ENCODE results near the gene DNAJC25. TPM values are rescaled to one million over a fixed set of nuclear protein-coding genes. Genes with fewer than 3 reads are reported as not detected.

The DNAJC25 gene
- total and polyA plus RNA-seq, 2 experiments from 2014 or later = 8.4 to 8.9 TPM

- DNase-seq (ENCODE audit: low spot score) (no peak), ATAC-seq (peak; percentile 4; the same call in 2 of the 3 replicates)
- Histone ChIP-seq H3K4me3 (peak overlapping the region; percentile 78), H2AFZ (peak overlapping the region; percentile 75; the same call in 1 of the 2 replicates), H3K79me2 (replicated peaks; ENCODE audit: insufficient read depth) (peaks cover 33% of the 10 kb centered on the region), H3K27ac (ENCODE audit: low read depth) (0 out of 2 replicates have a peak overlapping the region, but pooled peaks have one; percentile 8), H3K9me2 (ENCODE audit: insufficient read depth) (no peaks in the 10 kb centered on the region), H3K4me2 (peak overlapping the region; percentile 94), H3F3A (replicated peaks; ENCODE audit: low read depth) (no peaks in the 10 kb centered on the region), H3K36me3 (ENCODE audit: insufficient read depth) (no peaks in the 10 kb centered on the region), H3K4me1 (ENCODE audit: insufficient read depth) (peaks cover 10% of the 10 kb centered on the region), H3K27me3 (ENCODE audit: insufficient read depth) (peaks cover 18% of the 10 kb centered on the region), H4K20me1 (replicated peaks; ENCODE audit: insufficient read depth) (no peaks in the 10 kb centered on the region; the same call in 1 of the 2 replicates)
- no peaks in the 10 kb centered on the region for H3K9me3 Mint-ChIP-seq
- H3K4me1 Mint-ChIP-seq = peaks cover 16% of the 10 kb centered on the region
- peak overlapping the region; percentile 94 for H3K4me3 Mint-ChIP-seq
- H3K27me3 Mint-ChIP-seq (ENCODE audit: insufficient read depth, low read depth, poor library complexity) = peaks cover 19% of the 10 kb centered on the region
- no peak for TF ChIP-seq REST (IDR thresholded peaks at IDR 0.05; ENCODE audit: unreplicated experiment)
- TF ChIP-seq JUNB (IDR thresholded peaks at IDR 0.05; ENCODE audit: unreplicated experiment) = no peak
- no peak for TF ChIP-seq POLR2AphosphoS5 (IDR thresholded peaks at IDR 0.05; ENCODE audit: low read depth)
- no peak for TF ChIP-seq NANOG (IDR thresholded peaks at IDR 0.05; ENCODE audit: borderline replicate concordance)
- no peak for TF ChIP-seq ZNF462 (CRISPR knock-in tag; IDR thresholded peaks at IDR 0.05)
- TF ChIP-seq STAT1 (IDR thresholded peaks at IDR 0.05; ENCODE audit: unreplicated experiment) = no peak
- TF ChIP-seq CREB1 (CRISPR knock-in tag; IDR thresholded peaks at IDR 0.05; ENCODE audit: low read depth) = no peak
- no peak overlapping the region for H3K27ac Mint-ChIP-seq
- H3K36me3 Mint-ChIP-seq (ENCODE audit: low read depth) = peaks cover 19% of the 10 kb centered on the region
Observed at GRCh38 chr9:111662576-111663300, 31.6 kb downstream of the DNAJC25 start.

Measured in GM23338 (cell line).